Amniotic stem cell (primary cell): ENCODE results near the gene FPGS.
"Not testable (repeated sequence)": the region's sequence is repeated elsewhere in the genome, so short reads cannot be mapped to it uniquely, and the experiment has no call there.

Experiments
- DNase-seq: peaks from one replicate; lab custom pipeline; 2025; lab: John Stamatoyannopoulos, UW

FPGS gene

GRCh38 chr9:127770905-127771569, 31.6 kb upstream of the FPGS start:
- DNase-seq, result peak; percentile 92

- DNase-seq, result no peak
Measured at GRCh38 chr9:127771570-127772189, 31.0 kb upstream of the FPGS start.

GRCh38 chr9:127772603-127773002, 30.1 kb upstream of the FPGS start:
- no peak for DNase-seq

DNA sequence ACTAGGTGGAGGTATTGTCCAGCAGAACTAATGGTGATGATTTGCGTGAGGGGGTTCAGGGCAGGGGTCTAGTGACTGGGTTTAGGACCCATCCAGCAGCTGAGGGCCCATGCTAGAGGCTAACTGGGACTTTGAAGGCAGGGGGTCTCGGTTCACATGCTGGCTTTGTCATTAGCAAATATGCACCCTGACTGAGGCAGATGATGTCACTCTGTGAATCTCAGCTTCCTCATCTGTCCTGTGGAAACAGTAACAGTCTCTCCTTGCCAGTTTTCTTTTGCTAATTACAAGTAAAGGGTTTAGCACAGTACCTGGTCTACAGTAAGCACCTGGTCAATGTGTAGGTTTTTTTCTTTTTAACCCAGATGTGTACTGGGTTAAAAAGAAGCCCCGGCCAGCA, 29.4 kb upstream of the FPGS start:
- DNase-seq, result no peak

GRCh38 chr9:127773981-127774380, 28.7 kb upstream of the FPGS start:
- DNase-seq, result no peak

DNA sequence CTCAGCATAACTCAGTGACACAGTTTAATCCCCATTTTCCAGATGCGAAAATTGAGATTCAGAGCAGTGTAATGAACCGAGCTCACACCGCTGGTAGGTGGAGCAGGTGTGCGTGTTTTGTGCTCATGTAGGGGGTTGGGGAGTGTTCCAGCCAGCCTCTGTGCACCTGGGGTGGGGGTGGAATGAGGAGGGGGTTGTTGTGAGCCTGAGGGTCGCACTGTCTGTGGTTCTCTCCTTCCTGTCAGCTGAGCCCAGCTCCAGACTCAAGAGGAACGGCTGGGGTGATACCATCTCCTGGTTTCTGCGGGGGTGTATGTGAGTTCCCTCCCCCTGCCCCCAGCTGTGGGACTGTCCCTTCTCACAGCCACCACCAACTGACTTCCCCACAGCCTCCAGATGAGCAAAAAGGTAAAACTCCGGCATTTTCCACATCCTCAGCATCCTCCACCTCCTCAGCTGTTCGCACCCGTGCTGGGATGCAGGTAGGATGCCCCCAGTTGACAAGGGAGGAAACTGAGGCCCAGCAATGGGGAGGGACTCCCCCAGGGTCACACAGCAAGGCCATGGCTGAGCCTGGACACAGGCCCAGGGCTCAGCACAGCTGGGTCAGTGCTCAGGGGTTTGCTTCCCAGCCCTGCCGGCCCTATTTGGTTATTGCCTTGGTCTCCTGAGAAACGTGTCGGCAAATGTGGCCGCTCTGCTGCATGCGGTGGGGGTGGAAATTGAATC, 26.3 kb upstream of the FPGS start:
- no peak for DNase-seq

DNA sequence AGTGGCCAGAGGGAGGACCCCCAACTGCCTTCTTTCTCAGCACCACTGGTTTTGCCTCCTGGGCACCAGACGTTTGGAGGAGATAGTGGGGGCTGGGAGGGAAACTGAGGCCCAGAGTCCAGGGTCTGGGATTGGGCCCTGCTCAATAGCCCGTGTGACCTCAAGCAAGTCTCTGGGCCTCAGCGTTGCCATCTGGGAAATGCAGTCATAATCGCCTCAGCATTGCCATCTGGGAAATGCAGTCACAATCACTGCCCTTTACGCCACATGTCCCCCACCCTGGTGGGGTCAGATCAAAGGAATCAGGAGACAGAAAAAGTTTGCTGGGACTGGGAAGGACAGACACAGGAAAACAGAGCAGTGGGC, 25.8 kb upstream of the FPGS start:
- no peak for DNase-seq

- DNase-seq, result no peak
Measured at GRCh38 chr9:127777368-127777980, 25.2 kb upstream of the FPGS start.

GRCh38 chr9:127778280-127779135, 24.2 kb upstream of the FPGS start, which contains the start of gene SH2D3C:
SH2D3C (minus strand) TSS chr9:127778666; CDS start chr9:127778627, 39 bp downstream.
- DNase-seq, result no peak

DNA sequence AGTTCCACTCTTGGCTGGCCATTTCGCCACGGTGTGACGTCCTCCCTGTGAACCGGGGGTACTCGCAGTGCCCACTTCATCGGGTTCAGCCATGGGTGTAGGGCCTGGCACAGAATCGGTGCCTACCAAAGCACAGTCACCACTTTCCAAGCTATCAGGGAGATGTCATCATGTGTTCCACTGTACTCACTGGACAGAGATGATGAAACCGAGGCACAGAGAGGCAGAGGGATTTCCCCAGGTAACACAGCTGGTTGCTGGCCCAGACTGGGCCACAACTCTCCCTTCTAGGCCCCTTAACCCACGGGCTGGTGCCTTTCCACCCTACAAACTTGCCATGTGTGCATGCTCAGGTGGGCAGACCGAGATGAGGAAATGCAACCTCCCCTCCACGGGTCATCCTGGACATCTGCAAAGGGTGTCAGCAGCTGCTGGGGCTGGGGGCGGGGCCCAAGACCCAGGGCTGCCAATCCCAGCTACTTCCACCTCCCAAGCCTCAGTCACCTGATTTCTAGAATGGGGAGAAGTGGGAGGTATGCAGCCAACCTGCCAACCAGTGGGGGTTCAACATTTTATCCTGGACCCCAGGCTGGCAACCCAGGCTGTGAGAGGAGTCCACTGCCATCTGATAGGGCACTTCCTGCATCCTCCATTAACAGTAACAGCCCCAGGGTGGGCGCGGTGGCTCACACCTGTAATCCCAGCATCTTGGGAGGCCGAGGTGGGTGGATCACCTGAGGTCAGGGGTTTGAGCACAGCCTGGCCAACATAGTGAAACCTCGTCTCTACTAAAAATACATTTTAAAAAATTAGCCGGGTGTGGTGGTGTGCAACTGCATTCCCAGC, 23.3 kb upstream of the FPGS start:
- no peak for DNase-seq

DNA sequence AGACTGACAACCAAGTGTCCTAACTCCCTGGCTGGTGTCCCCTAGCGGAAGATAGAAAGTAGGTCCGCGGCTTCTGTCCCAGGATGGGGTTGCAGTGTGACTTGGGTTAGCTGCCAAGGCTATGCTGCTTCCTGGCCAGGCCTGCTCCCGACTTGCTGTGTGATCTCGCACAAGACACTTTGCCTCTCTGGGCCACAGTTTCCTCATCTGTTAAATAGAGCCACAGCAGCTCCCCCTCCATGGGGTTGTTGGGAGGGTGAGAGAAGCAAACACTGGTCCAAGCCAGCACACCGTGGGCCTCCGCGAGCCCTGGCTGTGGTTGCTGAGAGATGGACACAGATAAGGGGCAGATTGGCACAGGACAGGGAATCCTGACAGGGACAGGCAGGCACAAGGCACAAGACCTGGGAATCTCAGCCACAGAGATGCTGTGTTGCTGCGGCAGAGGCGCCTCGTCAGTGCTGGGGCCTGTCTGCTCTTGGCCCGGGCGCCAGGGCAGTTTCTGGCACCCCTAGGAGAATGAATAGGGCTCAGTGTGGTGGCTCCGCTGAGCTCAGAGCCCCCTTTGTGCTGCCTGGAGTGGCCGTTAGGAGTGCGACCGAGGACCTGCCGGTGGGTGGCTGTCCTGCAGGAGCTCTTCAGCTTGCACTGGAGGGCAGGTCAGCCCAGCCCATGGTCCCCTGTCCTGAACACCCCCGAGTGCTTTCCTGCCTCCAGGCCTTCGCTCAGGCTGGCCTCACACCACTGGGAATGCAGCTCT, 22.4 kb upstream of the FPGS start:
- no peak for DNase-seq

DNA sequence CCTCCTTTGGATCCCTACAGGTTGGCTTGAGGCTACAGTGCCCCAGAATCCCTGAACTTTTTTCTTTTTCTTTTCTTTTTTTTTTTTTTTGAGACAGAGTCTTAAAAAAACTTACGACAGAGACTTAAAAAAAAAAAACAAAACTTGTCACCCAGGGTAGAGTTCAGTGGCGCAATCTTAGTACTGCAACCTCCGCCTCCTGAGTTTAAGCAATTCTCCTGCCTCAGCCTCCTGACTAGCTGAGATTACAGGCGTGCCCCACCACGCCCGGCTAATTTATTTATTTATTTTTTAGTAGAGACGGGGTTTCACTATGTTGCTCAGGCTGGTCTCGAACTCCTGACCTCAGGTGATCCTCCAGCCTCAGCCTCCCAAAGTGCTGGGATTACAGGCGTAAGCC, 21.8 kb upstream of the FPGS start:
- DNase-seq, result not testable (repeated sequence)

GRCh38 chr9:127781806-127782205, 20.9 kb upstream of the FPGS start:
- no peak for DNase-seq

DNA sequence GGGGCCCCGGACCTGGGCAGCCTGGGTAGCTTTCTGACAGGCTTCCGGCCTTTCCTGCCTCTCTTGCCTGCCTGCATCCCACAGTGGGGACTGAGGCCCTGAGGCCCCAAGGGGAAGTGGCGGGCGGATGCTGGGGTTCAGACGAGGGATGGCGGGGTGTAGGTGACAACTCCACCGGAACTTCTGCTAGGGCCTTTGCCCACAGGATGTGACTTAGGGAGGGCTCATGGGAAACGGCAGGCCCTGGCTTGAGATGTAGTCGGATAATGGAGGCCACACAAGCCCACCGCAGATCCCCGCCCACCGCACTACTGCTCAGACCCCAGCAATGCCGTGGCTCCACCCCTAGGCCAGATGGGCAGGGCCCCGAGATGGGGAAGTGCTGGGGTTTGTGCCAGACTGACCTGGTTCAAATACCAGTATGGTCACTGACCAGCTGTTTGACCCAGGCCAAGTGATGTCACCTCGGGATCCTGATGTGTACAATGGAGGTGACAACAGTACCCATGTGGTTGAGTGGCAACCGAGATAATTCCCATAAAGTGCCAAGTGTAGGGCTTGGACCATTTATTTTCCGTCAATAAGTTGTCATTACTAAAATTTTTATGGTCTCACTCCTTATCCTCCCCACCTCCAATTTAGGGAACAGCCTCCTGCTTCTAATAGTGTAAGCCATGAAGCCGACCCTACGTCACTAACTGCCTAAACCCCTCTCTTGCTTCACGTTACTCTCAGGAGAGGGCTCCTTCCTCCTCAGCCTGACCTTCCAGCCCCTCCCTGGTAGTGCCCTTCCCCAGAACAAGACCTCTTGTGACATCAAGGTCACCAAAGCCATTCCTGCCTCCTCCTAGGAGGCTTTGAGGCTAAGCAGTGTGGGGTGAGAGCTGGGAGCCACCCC, 19.3 kb upstream of the FPGS start:
- no peak for DNase-seq

- peak; percentile 44 for DNase-seq
Measured at GRCh38 chr9:127785023-127785932, 17.4 kb upstream of the FPGS start.

- peak; percentile 79 for DNase-seq
Measured at GRCh38 chr9:127785933-127786772, 16.5 kb upstream of the FPGS start, which contains the start of gene CDK9. CDK9 (plus strand) TSS chr9:127786034; CDS start chr9:127786149, 115 bp downstream.

- DNase-seq, result no peak
Measured at GRCh38 chr9:127786773-127787104, 15.9 kb upstream of the FPGS start.
